Epithelial cell of proximal tubule (primary cell): ENCODE results near the gene UBE2E1. TPM values are rescaled to one million over a fixed set of nuclear protein-coding genes. Genes with fewer than 3 reads are reported as not detected.
A peak's percentile ranks its signal among the peaks of the same experiment; 100 is the strongest.

Experiments used
- DNase-seq: peaks from one replicate; pipeline ENCODE4 v3.0.0-alpha.2; 2011; ENCODE audit warnings: low read depth
- H3K4me3 ChIP-seq: 2 replicates; pipeline ENCODE4 v1.5.1; 2011; ENCODE audit warnings: low read depth, mild to moderate bottlenecking, low read length
- total RNA-seq: library from RNA; depleted of rRNA; stranded (reverse); fragments of >200 nt; gene quantifications from 2 replicates; pipeline ENCODE4 v1.2.3, GENCODE V29; 2015
- TF ChIP-seq, protein P1 (sequence below): conservative IDR thresholded peaks from 2 replicates; pipeline ENCODE4 v1.5.1; 2012; ENCODE audit warnings: low read depth, mild to moderate bottlenecking, low read length

Gene UBE2E1
- total RNA-seq, 1 donor from 2014 or later: 76.7 TPM

DNA sequence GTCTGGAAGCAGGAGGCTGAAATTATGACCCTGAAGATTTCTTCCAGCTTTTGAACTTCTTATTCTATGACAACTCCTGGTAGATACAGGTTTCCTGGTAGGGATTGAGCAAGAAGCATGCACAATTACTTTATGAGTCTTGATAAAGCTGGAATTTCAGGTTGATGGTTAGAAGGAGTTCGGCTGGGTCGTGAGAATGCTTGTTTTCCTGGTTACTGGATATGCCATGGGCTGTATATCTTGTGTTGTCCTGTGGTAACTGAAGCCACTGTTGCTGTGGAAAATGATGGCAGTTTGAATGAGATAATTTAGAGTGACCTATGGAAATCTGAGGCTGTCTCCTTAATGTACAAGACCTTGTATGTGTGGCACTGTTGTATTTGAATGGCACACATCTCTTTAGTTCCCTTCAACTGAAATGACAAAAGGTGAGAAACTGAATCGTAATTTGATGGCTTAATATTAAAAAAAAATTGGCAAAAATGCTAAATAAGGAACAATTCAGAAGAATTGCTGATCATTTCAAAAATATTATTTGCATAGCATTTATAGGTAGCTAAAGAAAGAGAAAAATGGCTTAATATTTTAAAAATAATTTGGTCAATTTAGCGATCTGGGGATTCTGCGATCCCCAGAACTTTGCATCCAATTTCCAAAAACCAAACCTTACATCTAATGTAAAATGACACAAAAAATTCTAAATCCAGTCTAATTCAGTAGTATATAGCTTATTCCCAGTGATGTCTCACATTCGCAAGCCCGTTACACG, 1.1 kb upstream of the UBE2E1 start:
- no peak for DNase-seq

DNA sequence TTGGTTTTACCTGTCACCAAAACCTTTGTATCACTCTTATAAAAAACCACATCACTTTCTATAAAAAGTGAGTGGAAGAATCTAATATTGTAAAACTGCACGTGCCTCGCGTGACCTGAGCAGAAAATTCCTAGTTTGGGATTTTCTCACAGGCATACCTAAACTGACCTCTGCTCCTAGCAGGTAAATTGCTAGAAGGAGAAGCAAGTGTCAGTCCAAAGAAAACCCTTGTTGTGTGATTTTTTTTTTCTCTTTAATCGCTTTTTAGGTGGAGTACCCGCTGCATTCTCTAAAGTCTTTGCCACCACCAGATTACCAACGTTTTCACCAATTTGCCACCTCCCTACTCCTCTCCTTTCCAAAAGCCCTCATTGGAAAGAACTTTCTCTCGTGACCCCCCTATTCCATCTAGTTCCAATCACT, 534 bp upstream of the UBE2E1 start:
- no peak for DNase-seq
- TF ChIP-seq, protein P1, sequence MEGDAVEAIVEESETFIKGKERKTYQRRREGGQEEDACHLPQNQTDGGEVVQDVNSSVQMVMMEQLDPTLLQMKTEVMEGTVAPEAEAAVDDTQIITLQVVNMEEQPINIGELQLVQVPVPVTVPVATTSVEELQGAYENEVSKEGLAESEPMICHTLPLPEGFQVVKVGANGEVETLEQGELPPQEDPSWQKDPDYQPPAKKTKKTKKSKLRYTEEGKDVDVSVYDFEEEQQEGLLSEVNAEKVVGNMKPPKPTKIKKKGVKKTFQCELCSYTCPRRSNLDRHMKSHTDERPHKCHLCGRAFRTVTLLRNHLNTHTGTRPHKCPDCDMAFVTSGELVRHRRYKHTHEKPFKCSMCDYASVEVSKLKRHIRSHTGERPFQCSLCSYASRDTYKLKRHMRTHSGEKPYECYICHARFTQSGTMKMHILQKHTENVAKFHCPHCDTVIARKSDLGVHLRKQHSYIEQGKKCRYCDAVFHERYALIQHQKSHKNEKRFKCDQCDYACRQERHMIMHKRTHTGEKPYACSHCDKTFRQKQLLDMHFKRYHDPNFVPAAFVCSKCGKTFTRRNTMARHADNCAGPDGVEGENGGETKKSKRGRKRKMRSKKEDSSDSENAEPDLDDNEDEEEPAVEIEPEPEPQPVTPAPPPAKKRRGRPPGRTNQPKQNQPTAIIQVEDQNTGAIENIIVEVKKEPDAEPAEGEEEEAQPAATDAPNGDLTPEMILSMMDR: no peak
- H3K4me3 ChIP-seq: peak overlapping the region; percentile 80

More for the DNA sequence above, 1.1 kb upstream of the UBE2E1 start:
- TF ChIP-seq, protein P1: no peak
- no peak overlapping the region for H3K4me3 ChIP-seq

DNA sequence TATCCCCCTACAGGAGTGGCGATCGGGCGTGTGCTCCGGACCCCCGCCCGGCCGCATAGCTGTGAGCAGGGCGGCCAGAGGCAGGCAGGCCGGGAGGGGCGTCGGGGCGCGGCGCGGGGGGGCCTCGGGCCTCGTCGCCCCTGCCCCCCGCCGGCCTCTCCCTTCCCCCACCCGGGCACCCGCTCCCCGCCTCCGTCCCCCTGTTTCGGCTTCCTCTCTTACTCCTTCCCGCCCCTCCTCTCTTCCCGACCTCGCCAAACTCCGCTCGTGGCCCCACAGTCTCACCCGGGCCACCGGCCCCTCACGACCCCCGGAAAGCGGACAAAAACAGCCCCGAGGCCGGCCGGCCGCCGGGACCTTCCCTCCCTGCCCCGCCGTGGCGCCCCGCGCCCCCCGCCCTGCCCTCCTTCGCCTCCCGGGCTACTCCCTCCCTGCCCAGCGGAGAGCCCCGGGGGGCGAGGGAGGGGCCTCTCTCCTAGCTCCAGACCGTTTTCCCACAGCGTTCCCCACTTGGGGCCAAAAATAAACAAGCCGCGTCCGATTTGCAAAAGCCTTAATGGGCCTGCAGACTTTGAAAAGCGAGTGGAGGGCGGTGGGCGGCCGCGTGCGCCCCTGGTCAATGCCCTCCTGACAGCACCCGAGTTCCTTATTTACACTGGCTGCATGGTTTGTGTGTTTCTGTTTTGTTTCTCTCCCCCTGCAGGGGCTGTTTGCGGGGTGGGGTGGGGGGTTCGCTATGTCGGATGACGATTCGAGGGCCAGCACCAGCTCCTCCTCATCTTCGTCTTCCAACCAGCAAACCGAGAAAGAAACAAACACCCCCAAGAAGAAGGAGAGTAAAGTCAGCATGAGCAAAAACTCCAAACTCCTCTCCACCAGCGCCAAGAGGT, 1.0 kb downstream of the UBE2E1 start:
- TF ChIP-seq, protein P1: no peak
- peak overlapping the region; percentile 80 for H3K4me3 ChIP-seq
- no peak for DNase-seq

DNA sequence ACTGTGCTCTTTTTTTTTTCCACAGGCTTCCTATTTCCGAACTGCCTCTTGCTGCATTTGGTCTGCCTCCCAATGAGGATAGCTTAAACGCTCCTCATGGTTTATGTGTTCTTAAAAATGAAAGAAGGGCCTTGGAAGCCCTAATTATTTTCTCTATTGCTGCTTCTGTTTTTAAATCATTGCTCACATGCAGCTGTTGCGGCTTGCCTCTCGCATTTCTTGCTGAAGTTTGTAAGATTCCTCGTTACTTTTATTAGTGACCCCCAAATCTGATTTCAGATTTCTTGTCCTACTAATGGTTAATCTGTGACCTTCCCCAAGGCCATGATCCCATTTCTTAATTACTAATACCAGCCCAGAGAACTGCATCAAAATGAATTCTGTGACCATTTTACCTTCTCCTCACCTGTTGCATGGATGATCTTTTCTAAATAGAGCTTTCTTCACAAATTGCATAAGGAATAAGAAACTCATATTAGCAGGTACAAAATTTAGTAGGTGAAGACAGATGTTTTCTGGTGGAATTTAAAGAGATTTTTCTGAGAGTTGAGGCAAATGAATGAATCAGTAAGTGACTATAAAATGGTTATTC, 1.8 kb downstream of the UBE2E1 start:
- DNase-seq: no peak
- H3K4me3 ChIP-seq: peak overlapping the region; percentile 80
- TF ChIP-seq, protein P1: no peak

GRCh38 chr3:23808525-23808924, 2.8 kb downstream of the UBE2E1 start:
- TF ChIP-seq, protein P1: no peak
- H3K4me3 ChIP-seq: peak overlapping the region; percentile 4
- no peak for DNase-seq

- no peak overlapping the region for H3K4me3 ChIP-seq
- TF ChIP-seq, protein P1: no peak
- DNase-seq: no peak
These were observed 3.5 kb downstream of the UBE2E1 start for GRCh38 chr3:23809294-23809693.
